ENCODE results near the gene YPEL5.

The YPEL5 gene

GRCh38 chr2:30208453-30208852, 61.6 kb downstream of the YPEL5 start:
- DNase-seq = peak; percentile 75

- no peak for DNase-seq
Measured at GRCh38 chr2:30209227-30209626, 62.4 kb downstream of the YPEL5 start.

Measured in DMS79 treated with DMSO at 0.1 percent for 48 hours (cell line).